ENCODE results near the gene WDR73. TPM values are rescaled to one million over a fixed set of nuclear protein-coding genes. Genes with fewer than 3 reads are reported as not detected.

WDR73 gene
- total and polyA plus RNA-seq, 10 of the 15 experiments (the other 5 are each of a cell fraction or from before 2014, with no cell fraction given): 4.4 to 25.6 (median 16.3) TPM

DNA sequence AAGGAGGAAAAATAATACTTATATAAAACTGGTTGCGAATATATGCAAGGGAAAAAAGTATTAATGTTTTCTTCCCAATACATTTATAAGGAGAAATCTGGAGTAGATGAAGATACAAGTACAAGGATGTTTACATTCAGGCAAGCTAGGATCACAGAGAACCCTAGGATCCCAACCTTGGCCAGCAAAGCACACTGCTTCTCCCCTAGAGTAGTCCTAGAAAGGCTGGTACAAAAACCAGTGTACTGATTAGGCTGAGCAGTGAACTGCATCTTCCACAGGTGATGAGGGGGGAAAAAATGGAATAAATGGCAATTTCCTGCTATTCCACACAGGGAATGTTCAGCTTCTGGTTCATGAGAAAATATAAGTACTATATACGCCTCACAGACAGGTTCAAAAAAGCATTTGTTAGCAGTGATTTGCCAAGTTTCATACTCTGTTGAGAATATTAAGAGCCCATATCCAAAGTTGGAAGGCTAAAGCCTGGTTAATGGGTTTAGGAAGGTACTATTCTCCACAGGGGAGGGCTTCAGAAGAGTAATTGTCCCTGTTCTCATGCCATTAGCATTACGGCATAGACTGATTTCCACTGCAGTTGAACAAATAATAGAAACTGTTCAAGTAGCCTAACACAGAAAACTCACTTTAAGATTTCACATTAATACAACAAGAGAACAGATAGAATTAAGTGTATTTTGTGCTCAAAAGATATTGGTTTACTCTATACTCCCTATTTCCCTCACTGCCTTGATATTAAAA, 14.3 kb upstream of the WDR73 start:
- SMC1A ChIA-PET (ENCODE audit: uncharacterized antibody, unreplicated experiment): interaction anchor here (1.2 kb wide), 1 partner anchor 9 kb away, joined by 3 read pairs; no protein-coding TSS in a partner anchor
- FAIRE-seq: no peak
- 97% methylated on average over 3 of the region's 3 CpGs for WGBS (ENCODE audit: insufficient coverage, insufficient replicate concordance, low lambda C conversion rate, missing lambda C conversion rate)
- no peaks in the 10 kb centered on the region for H3K27me3 ChIP-seq (replicated peaks in 1 of 2; ENCODE audit: control insufficient read depth in 2 of 2, insufficient read depth in 2 of 2, low read length in 1 of 2)
- RAD21 ChIA-PET (ENCODE audit: unreplicated experiment): no interaction called here
- no peak for DNase-seq (ENCODE audit: low read depth, low spot score)
- no peaks in the 10 kb centered on the region for H4K20me1 ChIP-seq (ENCODE audit: control insufficient read depth, insufficient read depth)
- POLR2A ChIA-PET: no interaction called here
- CTCF ChIA-PET: interaction anchor here (0.6 kb wide), 1 partner anchor 99 kb away, joined by 3 read pairs; no protein-coding TSS in a partner anchor
- peaks cover 6 to 24% of the 10 kb centered on the region in 2 experiments for H3K36me3 ChIP-seq (ENCODE audit: control insufficient read depth in 2 of 2, insufficient read depth in 2 of 2, low read length in 1 of 2)
- no peak for TF ChIP-seq CBX3 (IDR thresholded peaks at IDR 0.05; ENCODE audit: borderline replicate concordance, low read depth)
- TF ChIP-seq, protein P1, sequence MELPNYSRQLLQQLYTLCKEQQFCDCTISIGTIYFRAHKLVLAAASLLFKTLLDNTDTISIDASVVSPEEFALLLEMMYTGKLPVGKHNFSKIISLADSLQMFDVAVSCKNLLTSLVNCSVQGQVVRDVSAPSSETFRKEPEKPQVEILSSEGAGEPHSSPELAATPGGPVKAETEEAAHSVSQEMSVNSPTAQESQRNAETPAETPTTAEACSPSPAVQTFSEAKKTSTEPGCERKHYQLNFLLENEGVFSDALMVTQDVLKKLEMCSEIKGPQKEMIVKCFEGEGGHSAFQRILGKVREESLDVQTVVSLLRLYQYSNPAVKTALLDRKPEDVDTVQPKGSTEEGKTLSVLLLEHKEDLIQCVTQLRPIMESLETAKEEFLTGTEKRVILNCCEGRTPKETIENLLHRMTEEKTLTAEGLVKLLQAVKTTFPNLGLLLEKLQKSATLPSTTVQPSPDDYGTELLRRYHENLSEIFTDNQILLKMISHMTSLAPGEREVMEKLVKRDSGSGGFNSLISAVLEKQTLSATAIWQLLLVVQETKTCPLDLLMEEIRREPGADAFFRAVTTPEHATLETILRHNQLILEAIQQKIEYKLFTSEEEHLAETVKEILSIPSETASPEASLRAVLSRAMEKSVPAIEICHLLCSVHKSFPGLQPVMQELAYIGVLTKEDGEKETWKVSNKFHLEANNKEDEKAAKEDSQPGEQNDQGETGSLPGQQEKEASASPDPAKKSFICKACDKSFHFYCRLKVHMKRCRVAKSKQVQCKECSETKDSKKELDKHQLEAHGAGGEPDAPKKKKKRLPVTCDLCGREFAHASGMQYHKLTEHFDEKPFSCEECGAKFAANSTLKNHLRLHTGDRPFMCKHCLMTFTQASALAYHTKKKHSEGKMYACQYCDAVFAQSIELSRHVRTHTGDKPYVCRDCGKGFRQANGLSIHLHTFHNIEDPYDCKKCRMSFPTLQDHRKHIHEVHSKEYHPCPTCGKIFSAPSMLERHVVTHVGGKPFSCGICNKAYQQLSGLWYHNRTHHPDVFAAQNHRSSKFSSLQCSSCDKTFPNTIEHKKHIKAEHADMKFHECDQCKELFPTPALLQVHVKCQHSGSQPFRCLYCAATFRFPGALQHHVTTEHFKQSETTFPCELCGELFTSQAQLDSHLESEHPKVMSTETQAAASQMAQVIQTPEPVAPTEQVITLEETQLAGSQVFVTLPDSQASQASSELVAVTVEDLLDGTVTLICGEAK (IDR thresholded peaks at IDR 0.05; ENCODE audit: borderline replicate concordance): no peak
- no peak for TF ChIP-seq IKZF1 (conservative IDR thresholded peaks at IDR 0.05)
- TF ChIP-seq HCFC1 (IDR thresholded peaks at IDR 0.05; ENCODE audit: low read length): no peak
- TF ChIP-seq, protein P2, sequence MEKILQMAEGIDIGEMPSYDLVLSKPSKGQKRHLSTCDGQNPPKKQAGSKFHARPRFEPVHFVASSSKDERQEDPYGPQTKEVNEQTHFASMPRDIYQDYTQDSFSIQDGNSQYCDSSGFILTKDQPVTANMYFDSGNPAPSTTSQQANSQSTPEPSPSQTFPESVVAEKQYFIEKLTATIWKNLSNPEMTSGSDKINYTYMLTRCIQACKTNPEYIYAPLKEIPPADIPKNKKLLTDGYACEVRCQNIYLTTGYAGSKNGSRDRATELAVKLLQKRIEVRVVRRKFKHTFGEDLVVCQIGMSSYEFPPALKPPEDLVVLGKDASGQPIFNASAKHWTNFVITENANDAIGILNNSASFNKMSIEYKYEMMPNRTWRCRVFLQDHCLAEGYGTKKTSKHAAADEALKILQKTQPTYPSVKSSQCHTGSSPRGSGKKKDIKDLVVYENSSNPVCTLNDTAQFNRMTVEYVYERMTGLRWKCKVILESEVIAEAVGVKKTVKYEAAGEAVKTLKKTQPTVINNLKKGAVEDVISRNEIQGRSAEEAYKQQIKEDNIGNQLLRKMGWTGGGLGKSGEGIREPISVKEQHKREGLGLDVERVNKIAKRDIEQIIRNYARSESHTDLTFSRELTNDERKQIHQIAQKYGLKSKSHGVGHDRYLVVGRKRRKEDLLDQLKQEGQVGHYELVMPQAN (conservative IDR thresholded peaks at IDR 0.05): no peak
- TF ChIP-seq FOXK2 (IDR thresholded peaks at IDR 0.05): no peak
- no peak for TF ChIP-seq TARDBP (IDR thresholded peaks at IDR 0.05; ENCODE audit: borderline replicate concordance)
- TF ChIP-seq NFXL1 (IDR thresholded peaks at IDR 0.05; ENCODE audit: borderline replicate concordance): no peak
- no peak for TF ChIP-seq HDGF (IDR thresholded peaks at IDR 0.05)
- TF ChIP-seq CBX5 (IDR thresholded peaks at IDR 0.05; ENCODE audit: low read depth): no peak
- TF ChIP-seq BMI1 (IDR thresholded peaks at IDR 0.05; ENCODE audit: borderline replicate concordance): no peak
- TF ChIP-seq SUZ12 (IDR thresholded peaks at IDR 0.05; ENCODE audit: unreplicated experiment): no peak
- TF ChIP-seq NFIC (IDR thresholded peaks at IDR 0.05; ENCODE audit: low read depth, low read length): no peak
- no peak for TF ChIP-seq MXI1 (IDR thresholded peaks at IDR 0.05; ENCODE audit: low read depth, low read length)
- TF ChIP-seq, protein P3, sequence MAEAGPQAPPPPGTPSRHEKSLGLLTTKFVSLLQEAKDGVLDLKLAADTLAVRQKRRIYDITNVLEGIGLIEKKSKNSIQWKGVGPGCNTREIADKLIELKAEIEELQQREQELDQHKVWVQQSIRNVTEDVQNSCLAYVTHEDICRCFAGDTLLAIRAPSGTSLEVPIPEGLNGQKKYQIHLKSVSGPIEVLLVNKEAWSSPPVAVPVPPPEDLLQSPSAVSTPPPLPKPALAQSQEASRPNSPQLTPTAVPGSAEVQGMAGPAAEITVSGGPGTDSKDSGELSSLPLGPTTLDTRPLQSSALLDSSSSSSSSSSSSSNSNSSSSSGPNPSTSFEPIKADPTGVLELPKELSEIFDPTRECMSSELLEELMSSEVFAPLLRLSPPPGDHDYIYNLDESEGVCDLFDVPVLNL (IDR thresholded peaks at IDR 0.05; ENCODE audit: low read depth, low read length): no peak
- no peak for TF ChIP-seq CHD2 (IDR thresholded peaks at IDR 0.05; ENCODE audit: borderline replicate concordance, low read depth, low read length)
- TF ChIP-seq POLR2AphosphoS2 (IDR thresholded peaks at IDR 0.05; ENCODE audit: low read depth, low read length): no peak
- H3K9ac ChIP-seq (ENCODE audit: control insufficient read depth, insufficient read depth, low read length): no peak overlapping the region
- no peaks in the 10 kb centered on the region for H3K4me1 ChIP-seq (ENCODE audit: control insufficient read depth, insufficient read depth, low read length)
- ATAC-seq: no peak
- H3K27ac ChIP-seq (ENCODE audit: control insufficient read depth, insufficient read depth): no peak overlapping the region
- no peaks in the 10 kb centered on the region for H3K9me3 ChIP-seq (replicated peaks; ENCODE audit: control insufficient read depth, insufficient read depth, low read length)
- in situ Hi-C loops (cut with MboI) (no loop called here), intact Hi-C loops (cut with micrococcal nuclease; ENCODE audit: unreplicated experiment) (no loop called here)
- no TSS peak for BruUV-seq (replicated peaks)
- no peak overlapping the region for H3K4me3 ChIP-seq
- no peak overlapping the region for H3K4me2 ChIP-seq (ENCODE audit: control insufficient read depth, insufficient read depth)
- H2AFZ ChIP-seq (ENCODE audit: control insufficient read depth, low read depth, low read length): no peak overlapping the region
- no peaks in the 10 kb centered on the region for H3K79me2 ChIP-seq (ENCODE audit: control insufficient read depth, insufficient read depth, low read length)
